SJCRH30 (cell line): ENCODE data around the gene SLU7. TPM values are rescaled to one million over a fixed set of nuclear protein-coding genes. Genes with fewer than 3 reads are reported as not detected.

Experiments used
- DNase-seq, 2 experiments: peaks; one replicate each; pipeline ENCODE4 v3.0.0-alpha.2; 2015 to 2020
- H3K27ac ChIP-seq: fragments of 250-450 bp; sonication (Bioruptor Pico); 2 replicates; pipeline ENCODE4 v1.5.1; 2020; ENCODE audit warnings: mild to moderate bottlenecking, moderate library complexity
- H3K27me3 ChIP-seq: fragments of 250-450 bp; sonication (Bioruptor Pico); 2 replicates; pipeline ENCODE4 v1.5.1; 2020; ENCODE audit warnings: mild to moderate bottlenecking, moderate library complexity
- H3K36me3 ChIP-seq: fragments of 250-450 bp; sonication (Bioruptor Pico); 2 replicates; pipeline ENCODE4 v1.5.1; 2020; ENCODE audit warnings: mild to moderate bottlenecking, moderate library complexity
- H3K4me1 ChIP-seq: fragments of 250-450 bp; sonication (Bioruptor Pico); 2 replicates; pipeline ENCODE4 v1.5.1; 2020; ENCODE audit warnings: mild to moderate bottlenecking, moderate library complexity
- H3K4me3 ChIP-seq: fragments of 250-450 bp; sonication (Bioruptor Pico); 2 replicates; pipeline ENCODE4 v1.5.1; 2020; ENCODE audit warnings: mild to moderate bottlenecking, moderate library complexity
- H3K9me3 ChIP-seq: fragments of 250-450 bp; sonication (Bioruptor Pico); replicated peaks from 2 replicates; pipeline ENCODE4 v1.5.1; 2020; ENCODE audit warnings: mild to moderate bottlenecking, moderate library complexity
- total RNA-seq: library from RNA; depleted of rRNA; stranded (reverse); fragments of >200 nt; shearing (Covaris generic); gene quantifications from 2 replicates; pipeline ENCODE4 v1.2.3, GENCODE V29; 2014

Gene SLU7
- total RNA-seq, 1 experiment from 2014 or later, result 45.7 TPM

- H3K9me3 ChIP-seq, result no peaks in the 10 kb centered on the region
- peak; percentile 96 to 97 for DNase-seq
Observed at GRCh38 chr5:160399402-160400353, 19.2 kb downstream of the SLU7 start, which contains the start of gene FAM200C. TSS of gene FAM200C (minus strand) at chr5:160400054. CDS start at chr5:160395490, 4,564 bp downstream.

GRCh38 chr5:160398806-160399205, 20.1 kb downstream of the SLU7 start:
- peak overlapping the region; percentile 69 for H3K4me3 ChIP-seq
- no peaks in the 10 kb centered on the region; the same call in 1 of the 2 replicates for H3K4me1 ChIP-seq
- DNase-seq, result no peak
- H3K27ac ChIP-seq, result peak overlapping the region; percentile 93; the same call in 1 of the 2 replicates
- peaks cover 19% of the 10 kb centered on the region for H3K36me3 ChIP-seq
- H3K9me3 ChIP-seq, result no peaks in the 10 kb centered on the region
- no peaks in the 10 kb centered on the region for H3K27me3 ChIP-seq

More at GRCh38 chr5:160399402-160400353, 19.2 kb downstream of the SLU7 start, which contains the start of gene FAM200C:
- Histone ChIP-seq H3K4me1 (no peaks in the 10 kb centered on the region; the same call in 1 of the 2 replicates), H3K27me3 (no peaks in the 10 kb centered on the region), H3K36me3 (peaks cover 15% of the 10 kb centered on the region), H3K27ac (peak within 1 kb of the TSS; percentile 93), H3K4me3 (peak within 1 kb of the TSS; percentile 69)

- Histone ChIP-seq H3K4me1 (no peaks in the 10 kb centered on the region; the same call in 1 of the 2 replicates), H3K4me3 (no peak overlapping the region), H3K27me3 (no peaks in the 10 kb centered on the region), H3K27ac (no peak overlapping the region), H3K9me3 (no peaks in the 10 kb centered on the region), H3K36me3 (peaks cover 10% of the 10 kb centered on the region)
- DNase-seq, result no peak
Observed at GRCh38 chr5:160397492-160397891, 21.4 kb downstream of the SLU7 start.

- Histone ChIP-seq H3K27ac (no peak overlapping the region), H3K9me3 (no peaks in the 10 kb centered on the region), H3K4me3 (no peak overlapping the region), H3K36me3 (peaks cover 8% of the 10 kb centered on the region), H3K27me3 (no peaks in the 10 kb centered on the region), H3K4me1 (no peaks in the 10 kb centered on the region)
- DNase-seq, result no peak
Observed at GRCh38 chr5:160395111-160395510, 23.8 kb downstream of the SLU7 start.

GRCh38 chr5:160390787-160391696, 27.8 kb downstream of the SLU7 start:
- Histone ChIP-seq H3K27ac (no peak overlapping the region), H3K4me1 (no peaks in the 10 kb centered on the region), H3K4me3 (no peak overlapping the region), H3K9me3 (peaks cover 9% of the 10 kb centered on the region), H3K36me3 (peaks cover 5% of the 10 kb centered on the region; the same call in 1 of the 2 replicates), H3K27me3 (no peaks in the 10 kb centered on the region)
- DNase-seq, result peak in 1 of 2 experiments; percentile 58

GRCh38 chr5:160387445-160387844, 31.4 kb downstream of the SLU7 start:
- H3K4me1 ChIP-seq, result peaks cover 13% of the 10 kb centered on the region
- H3K36me3 ChIP-seq, result no peaks in the 10 kb centered on the region
- no peak for DNase-seq
- no peaks in the 10 kb centered on the region for H3K27me3 ChIP-seq
- H3K9me3 ChIP-seq, result peaks cover 9% of the 10 kb centered on the region
- no peak overlapping the region for H3K4me3 ChIP-seq
- H3K27ac ChIP-seq, result no peak overlapping the region

GRCh38 chr5:160385496-160385895, 33.4 kb downstream of the SLU7 start:
- Histone ChIP-seq H3K27ac (no peak overlapping the region), H3K4me1 (peaks cover 21% of the 10 kb centered on the region), H3K9me3 (peaks cover 9% of the 10 kb centered on the region), H3K36me3 (no peaks in the 10 kb centered on the region), H3K4me3 (no peak overlapping the region), H3K27me3 (no peaks in the 10 kb centered on the region)
- DNase-seq, result no peak

GRCh38 chr5:160384681-160385080, 34.2 kb downstream of the SLU7 start:
- H3K27me3 ChIP-seq, result no peaks in the 10 kb centered on the region
- peaks cover 9% of the 10 kb centered on the region for H3K9me3 ChIP-seq
- DNase-seq, result no peak
- H3K4me3 ChIP-seq, result no peak overlapping the region
- H3K36me3 ChIP-seq, result no peaks in the 10 kb centered on the region
- no peak overlapping the region for H3K27ac ChIP-seq
- peaks cover 21% of the 10 kb centered on the region for H3K4me1 ChIP-seq

- Histone ChIP-seq H3K4me1 (peaks cover 21% of the 10 kb centered on the region), H3K9me3 (peaks cover under 1% of the 10 kb centered on the region; the same call in 1 of the 2 replicates), H3K27ac (no peak overlapping the region), H3K4me3 (no peak overlapping the region), H3K36me3 (no peaks in the 10 kb centered on the region), H3K27me3 (no peaks in the 10 kb centered on the region)
- peak; percentile 50 to 78 for DNase-seq
Observed at GRCh38 chr5:160382346-160382745, 36.5 kb downstream of the SLU7 start.

- Histone ChIP-seq H3K9me3 (no peaks in the 10 kb centered on the region), H3K4me3 (no peak overlapping the region), H3K27ac (no peak overlapping the region), H3K36me3 (no peaks in the 10 kb centered on the region), H3K27me3 (no peaks in the 10 kb centered on the region), H3K4me1 (peaks cover 37% of the 10 kb centered on the region)
- DNase-seq, result no peak
Observed at GRCh38 chr5:160380041-160380440, 38.8 kb downstream of the SLU7 start.

GRCh38 chr5:160379511-160379910, 39.4 kb downstream of the SLU7 start:
- Histone ChIP-seq H3K4me1 (peaks cover 42% of the 10 kb centered on the region), H3K4me3 (no peak overlapping the region), H3K27ac (no peak overlapping the region), H3K27me3 (no peaks in the 10 kb centered on the region), H3K36me3 (no peaks in the 10 kb centered on the region), H3K9me3 (no peaks in the 10 kb centered on the region)
- DNase-seq, result peak in 1 of 2 experiments; percentile 34

- DNase-seq, result no peak
- peaks cover 47% of the 10 kb centered on the region for H3K4me1 ChIP-seq
- no peaks in the 10 kb centered on the region for H3K9me3 ChIP-seq
Observed at GRCh38 chr5:160378330-160378729, 40.6 kb downstream of the SLU7 start.

GRCh38 chr5:160377651-160378050, 41.2 kb downstream of the SLU7 start:
- Histone ChIP-seq H3K36me3 (no peaks in the 10 kb centered on the region), H3K27ac (no peak overlapping the region), H3K4me1 (peaks cover 40% of the 10 kb centered on the region), H3K27me3 (no peaks in the 10 kb centered on the region), H3K4me3 (no peak overlapping the region), H3K9me3 (no peaks in the 10 kb centered on the region)
- no peak for DNase-seq

More at GRCh38 chr5:160378330-160378729, 40.6 kb downstream of the SLU7 start:
- Histone ChIP-seq H3K4me3 (no peak overlapping the region), H3K27ac (no peak overlapping the region), H3K36me3 (no peaks in the 10 kb centered on the region), H3K27me3 (no peaks in the 10 kb centered on the region)

- no peaks in the 10 kb centered on the region for H3K36me3 ChIP-seq
- no peaks in the 10 kb centered on the region for H3K27me3 ChIP-seq
- H3K27ac ChIP-seq, result peak overlapping the region; percentile 92
- no peak for DNase-seq
- no peak overlapping the region for H3K4me3 ChIP-seq
- no peaks in the 10 kb centered on the region for H3K9me3 ChIP-seq
- H3K4me1 ChIP-seq, result peaks cover 31% of the 10 kb centered on the region
Observed at GRCh38 chr5:160376416-160376815, 42.5 kb downstream of the SLU7 start.
